ENCODE data around the gene RNF115.

Gene RNF115

GRCh38 chr1:145823565-145824498 is at the start of gene RNF115, which contains the start of gene POLR3C:
RNF115 (minus strand) TSS chr1:145824095; CDS start chr1:145823873, 222 bp downstream.
POLR3C (plus strand) TSS chr1:145824200; CDS start chr1:145825777, 1,577 bp downstream.
- Histone ChIP-seq H3K9ac (ENCODE audit: low read depth in 1 of 2, low read length in 2 of 2) (peak within 1 kb of the TSS; percentile 66 to 79), H3K36me3 (ENCODE audit: control insufficient read depth in 2 of 2, insufficient read depth in 2 of 2, low read length in 2 of 2) (peaks cover 24 to 26% of the 10 kb centered on the region in 2 donors), H3K9me3 (ENCODE audit: control insufficient read depth in 2 of 2, low read length in 2 of 2) (no peaks in the 10 kb centered on the region), H3K4me3 (ENCODE audit: low read length in 2 of 2) (peak within 1 kb of the TSS; percentile 80 to 91), H3K27me3 (ENCODE audit: control insufficient read depth in 2 of 2, insufficient read depth in 2 of 2, low read length in 2 of 2) (no peaks in the 10 kb centered on the region), H3K4me1 (ENCODE audit: control insufficient read depth in 2 of 2, insufficient read depth in 2 of 2, low read length in 2 of 2) (no peaks in the 10 kb centered on the region), H3K27ac (ENCODE audit: low read depth in 2 of 2, low read length in 2 of 2) (peak within 1 kb of the TSS; percentile 72 to 89)

DNA sequence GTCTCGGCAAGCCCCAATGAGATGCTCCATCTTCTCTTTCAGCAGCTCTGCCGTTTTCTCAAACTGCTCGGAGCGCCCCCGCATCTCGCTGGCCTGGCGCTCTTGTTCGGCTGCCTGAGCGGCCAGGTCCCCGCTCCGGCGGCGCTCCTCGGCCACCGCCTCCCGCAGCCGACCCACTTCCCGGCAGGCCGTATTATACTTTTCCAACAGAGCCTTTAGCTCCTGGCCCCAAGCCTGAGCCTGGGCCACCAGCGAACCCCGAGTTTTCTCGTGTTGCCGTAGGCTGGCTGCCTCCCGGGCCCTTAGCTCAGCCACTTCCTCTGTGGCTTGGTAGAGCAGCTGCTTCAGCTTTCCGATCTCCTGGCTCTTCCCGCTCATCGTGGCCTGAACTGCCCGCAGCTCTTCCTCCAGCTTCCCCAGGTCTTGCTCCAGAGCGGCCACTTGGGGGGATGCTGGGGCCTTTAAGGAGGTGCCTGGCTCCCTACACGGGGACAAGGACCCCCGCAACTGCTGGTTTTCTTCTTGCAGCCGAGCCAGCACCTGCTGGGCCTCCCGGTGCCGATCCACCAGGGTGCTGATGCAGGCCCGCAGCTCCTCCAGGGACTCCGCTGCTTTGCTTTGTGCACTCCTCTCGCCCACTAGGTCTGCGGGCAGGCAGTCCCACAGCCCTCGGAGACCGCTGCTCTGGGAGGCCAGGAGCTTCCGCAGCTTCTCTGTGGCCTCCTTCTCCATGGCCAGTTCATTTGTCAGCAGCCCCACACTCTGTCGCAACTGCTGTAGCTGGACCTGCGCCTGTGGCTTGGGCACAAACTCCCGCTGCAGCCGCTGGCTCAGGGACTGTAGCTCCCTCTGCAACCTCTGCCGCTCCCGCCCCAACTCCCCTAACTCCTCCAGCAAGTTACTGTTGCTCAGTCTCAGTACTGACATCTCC is 48.4 kb upstream of the RNF115 start:
- Histone ChIP-seq H3K27ac (ENCODE audit: low read depth in 2 of 2, low read length in 2 of 2) (peak overlapping the region; percentile 22 to 70), H3K9me3 (ENCODE audit: control insufficient read depth in 2 of 2, low read length in 2 of 2) (no peaks in the 10 kb centered on the region), H3K36me3 (ENCODE audit: control insufficient read depth in 2 of 2, insufficient read depth in 2 of 2, low read length in 2 of 2) (no peaks in the 10 kb centered on the region), H3K4me3 (ENCODE audit: low read length in 2 of 2) (peak overlapping the region; percentile 20 to 48), H3K9ac (ENCODE audit: low read depth in 1 of 2, low read length in 2 of 2) (peak overlapping the region; percentile 48 to 61), H3K27me3 (ENCODE audit: control insufficient read depth in 2 of 2, insufficient read depth in 2 of 2, low read length in 2 of 2) (peaks cover 4 to 13% of the 10 kb centered on the region in 2 donors), H3K4me1 (ENCODE audit: control insufficient read depth in 2 of 2, insufficient read depth in 2 of 2, low read length in 2 of 2) (peaks cover 0 to 4% of the 10 kb centered on the region in 2 donors)

- H3K9ac ChIP-seq (ENCODE audit: low read depth in 1 of 2, low read length in 2 of 2) = no peak overlapping the region
- H3K27ac ChIP-seq (ENCODE audit: low read depth in 2 of 2, low read length in 2 of 2) = no peak overlapping the region
- H3K9me3 ChIP-seq (ENCODE audit: control insufficient read depth in 2 of 2, low read length in 2 of 2) = no peaks in the 10 kb centered on the region
- no peak overlapping the region for H3K4me3 ChIP-seq (ENCODE audit: low read length in 2 of 2)
- H3K36me3 ChIP-seq (ENCODE audit: control insufficient read depth in 2 of 2, insufficient read depth in 2 of 2, low read length in 2 of 2) = no peaks in the 10 kb centered on the region
- H3K27me3 ChIP-seq (ENCODE audit: control insufficient read depth in 2 of 2, insufficient read depth in 2 of 2, low read length in 2 of 2) = peaks cover 2 to 15% of the 10 kb centered on the region in 2 donors
- peaks cover 0 to 4% of the 10 kb centered on the region in 2 donors for H3K4me1 ChIP-seq (ENCODE audit: control insufficient read depth in 2 of 2, insufficient read depth in 2 of 2, low read length in 2 of 2)
Observed at GRCh38 chr1:145868232-145868631, 44.3 kb upstream of the RNF115 start.

DNA sequence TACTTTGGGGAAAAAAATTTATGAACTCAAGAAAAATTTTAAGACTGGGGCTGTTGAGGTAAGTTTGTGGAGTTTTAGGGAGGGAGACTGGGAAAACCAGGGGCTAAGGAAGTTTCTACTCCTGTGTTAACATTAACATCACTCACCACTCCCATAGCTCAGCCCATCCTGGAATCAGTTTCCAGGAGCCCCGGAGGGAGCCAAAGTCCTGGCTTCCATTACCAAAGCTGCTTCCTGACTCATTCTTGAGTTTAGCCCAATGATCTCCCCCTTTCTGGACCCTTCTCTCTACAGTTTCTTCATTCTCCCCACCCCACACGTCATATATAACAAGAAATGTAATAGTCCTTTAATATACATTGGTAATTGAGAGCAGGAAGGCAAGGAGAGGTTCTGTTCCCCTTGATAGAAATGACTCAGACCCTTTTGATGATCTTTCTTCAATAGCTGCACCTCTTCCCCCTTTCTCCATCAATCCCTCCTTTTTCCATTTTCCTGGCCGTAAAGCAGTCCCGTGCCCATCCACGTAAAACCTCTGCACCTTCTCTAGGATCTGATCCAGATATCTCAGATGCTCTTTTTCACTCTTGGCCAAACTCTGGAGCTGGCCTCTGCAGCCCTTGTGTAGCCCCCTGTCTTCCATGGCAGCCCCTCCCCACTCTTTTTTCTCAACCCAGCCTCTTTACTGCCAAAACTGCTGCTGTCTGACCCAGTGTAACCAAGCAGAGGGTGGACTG is 39.6 kb upstream of the RNF115 start:
- no peaks in the 10 kb centered on the region for H3K9me3 ChIP-seq (ENCODE audit: control insufficient read depth in 2 of 2, low read length in 2 of 2)
- H3K9ac ChIP-seq (ENCODE audit: low read depth in 1 of 2, low read length in 2 of 2) = no peak overlapping the region
- no peak overlapping the region for H3K4me3 ChIP-seq (ENCODE audit: low read length in 2 of 2)

GRCh38 chr1:145859491-145860023 is 35.7 kb upstream of the RNF115 start:
- H3K36me3 ChIP-seq (ENCODE audit: control insufficient read depth in 2 of 2, insufficient read depth in 2 of 2, low read length in 2 of 2) = peaks cover 16 to 17% of the 10 kb centered on the region in 2 donors
- H3K4me1 ChIP-seq (ENCODE audit: control insufficient read depth in 2 of 2, insufficient read depth in 2 of 2, low read length in 2 of 2) = peaks cover 4 to 8% of the 10 kb centered on the region in 2 donors
- H3K9me3 ChIP-seq (ENCODE audit: control insufficient read depth in 2 of 2, low read length in 2 of 2) = no peaks in the 10 kb centered on the region
- H3K27me3 ChIP-seq (ENCODE audit: control insufficient read depth in 2 of 2, insufficient read depth in 2 of 2, low read length in 2 of 2) = no peaks in the 10 kb centered on the region
- H3K4me3 ChIP-seq (ENCODE audit: low read length in 2 of 2) = peak overlapping the region; percentile 68 to 97
- peak overlapping the region; percentile 79 to 81 for H3K9ac ChIP-seq (ENCODE audit: low read depth in 1 of 2, low read length in 2 of 2)
- H3K27ac ChIP-seq (ENCODE audit: low read depth in 2 of 2, low read length in 2 of 2) = peak overlapping the region; percentile 86 to 91

More for the DNA sequence above, 39.6 kb upstream of the RNF115 start:
- Histone ChIP-seq H3K4me1 (ENCODE audit: control insufficient read depth in 2 of 2, insufficient read depth in 2 of 2, low read length in 2 of 2) (peaks cover 4% of the 10 kb centered on the region in 2 donors), H3K27ac (ENCODE audit: low read depth in 2 of 2, low read length in 2 of 2) (no peak overlapping the region), H3K27me3 (ENCODE audit: control insufficient read depth in 2 of 2, insufficient read depth in 2 of 2, low read length in 2 of 2) (peaks cover 0 to 9% of the 10 kb centered on the region in 2 donors), H3K36me3 (ENCODE audit: control insufficient read depth in 2 of 2, insufficient read depth in 2 of 2, low read length in 2 of 2) (no peaks in the 10 kb centered on the region)

DNA sequence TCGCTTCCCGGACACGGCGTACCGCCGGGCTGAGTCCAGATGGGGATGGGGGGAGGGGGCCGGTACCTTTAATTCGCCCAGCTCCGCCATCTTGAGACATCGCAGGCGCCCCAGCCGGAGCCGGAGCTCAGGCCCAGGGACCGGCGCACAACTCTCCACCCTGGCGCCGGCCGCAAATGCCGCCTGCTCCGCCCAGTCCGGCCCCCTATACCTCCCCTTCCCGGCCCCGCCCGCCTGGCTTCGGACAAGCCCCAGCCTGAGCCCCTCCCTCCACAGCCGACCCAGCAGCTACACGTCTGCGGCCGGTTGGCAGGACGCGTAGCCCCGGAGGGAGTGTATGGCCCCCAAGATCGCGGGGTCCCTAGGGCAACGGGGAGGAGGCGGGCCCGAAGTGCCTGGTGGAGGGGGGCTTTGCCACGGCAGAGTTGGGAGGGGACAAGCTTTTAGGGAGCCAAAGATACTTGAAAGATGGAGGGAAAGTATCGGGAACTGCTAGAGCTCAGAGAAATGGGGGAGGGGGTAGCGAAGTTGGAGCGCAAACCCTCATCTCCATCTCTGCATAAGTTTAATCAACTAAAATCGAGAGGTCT is 35.1 kb upstream of the RNF115 start, which contains the start of gene PIAS3:
PIAS3 (minus strand) TSS at position 181 of the 590 bp plus-strand sequence; CDS start at position 90, 91 bp downstream.
- Histone ChIP-seq H3K4me3 (ENCODE audit: low read length in 2 of 2) (peak within 1 kb of the TSS; percentile 68 to 97), H3K27ac (ENCODE audit: low read depth in 2 of 2, low read length in 2 of 2) (peak within 1 kb of the TSS; percentile 86 to 91), H3K36me3 (ENCODE audit: control insufficient read depth in 2 of 2, insufficient read depth in 2 of 2, low read length in 2 of 2) (peaks cover 19% of the 10 kb centered on the region in 2 donors), H3K9ac (ENCODE audit: low read depth in 1 of 2, low read length in 2 of 2) (peak within 1 kb of the TSS; percentile 79 to 81), H3K9me3 (ENCODE audit: control insufficient read depth in 2 of 2, low read length in 2 of 2) (no peaks in the 10 kb centered on the region), H3K4me1 (ENCODE audit: control insufficient read depth in 2 of 2, insufficient read depth in 2 of 2, low read length in 2 of 2) (peaks cover 4 to 8% of the 10 kb centered on the region in 2 donors), H3K27me3 (ENCODE audit: control insufficient read depth in 2 of 2, insufficient read depth in 2 of 2, low read length in 2 of 2) (no peaks in the 10 kb centered on the region)

- H3K4me1 ChIP-seq (ENCODE audit: control insufficient read depth in 2 of 2, insufficient read depth in 2 of 2, low read length in 2 of 2) = peaks cover 4 to 8% of the 10 kb centered on the region in 2 donors
- H3K9me3 ChIP-seq (ENCODE audit: control insufficient read depth in 2 of 2, low read length in 2 of 2) = no peaks in the 10 kb centered on the region
- H3K27me3 ChIP-seq (ENCODE audit: control insufficient read depth in 2 of 2, insufficient read depth in 2 of 2, low read length in 2 of 2) = no peaks in the 10 kb centered on the region
- H3K4me3 ChIP-seq (ENCODE audit: low read length in 2 of 2) = peak overlapping the region; percentile 68 to 97
- peaks cover 19 to 25% of the 10 kb centered on the region in 2 donors for H3K36me3 ChIP-seq (ENCODE audit: control insufficient read depth in 2 of 2, insufficient read depth in 2 of 2, low read length in 2 of 2)
- peak overlapping the region; percentile 56 to 79 for H3K9ac ChIP-seq (ENCODE audit: low read depth in 1 of 2, low read length in 2 of 2)
- H3K27ac ChIP-seq (ENCODE audit: low read depth in 2 of 2, low read length in 2 of 2) = peak overlapping the region; percentile 74 to 91
Observed at GRCh38 chr1:145858238-145858900, 34.5 kb upstream of the RNF115 start.

DNA sequence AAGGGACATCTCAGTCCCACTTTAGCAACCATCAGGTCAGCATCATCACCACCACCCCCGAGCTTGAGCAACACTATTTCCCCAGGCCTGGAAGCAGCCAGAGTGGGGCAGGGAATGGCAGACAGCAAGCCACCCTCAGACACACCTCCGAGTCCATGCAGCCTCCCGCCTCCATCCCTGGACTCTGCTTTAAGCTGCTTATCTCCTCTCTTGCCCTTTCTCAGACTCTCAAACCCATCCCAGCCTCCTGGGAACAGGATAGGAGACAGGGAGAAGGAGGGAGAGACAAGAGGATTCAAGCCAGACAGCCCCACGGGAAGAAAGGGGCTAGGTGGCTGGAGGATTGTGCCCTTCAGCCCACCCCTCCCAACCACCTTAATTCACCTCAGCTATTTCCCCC is 33.3 kb upstream of the RNF115 start:
- no peaks in the 10 kb centered on the region for H3K9me3 ChIP-seq (ENCODE audit: control insufficient read depth in 2 of 2, low read length in 2 of 2)
- H3K27me3 ChIP-seq (ENCODE audit: control insufficient read depth in 2 of 2, insufficient read depth in 2 of 2, low read length in 2 of 2) = no peaks in the 10 kb centered on the region
- H3K4me1 ChIP-seq (ENCODE audit: control insufficient read depth in 2 of 2, insufficient read depth in 2 of 2, low read length in 2 of 2) = peaks cover 4 to 8% of the 10 kb centered on the region in 2 donors
- H3K9ac ChIP-seq (ENCODE audit: low read depth in 1 of 2, low read length in 2 of 2) = no peak overlapping the region
- no peak overlapping the region for H3K4me3 ChIP-seq (ENCODE audit: low read length in 2 of 2)
- peaks cover 23 to 27% of the 10 kb centered on the region in 2 donors for H3K36me3 ChIP-seq (ENCODE audit: control insufficient read depth in 2 of 2, insufficient read depth in 2 of 2, low read length in 2 of 2)
- no peak overlapping the region for H3K27ac ChIP-seq (ENCODE audit: low read depth in 2 of 2, low read length in 2 of 2)

Data from mucosa of rectum (tissue), 2 donors.